Transverse colon (tissue), 4 donors: ENCODE data around the gene RICTOR. TPM values are rescaled to one million over a fixed set of nuclear protein-coding genes. Genes with fewer than 3 reads are reported as not detected.

Source experiments
- DNase-seq: peaks from one replicate; pipeline ENCODE4 v3.0.0-alpha.2; 2019
- H3K27ac ChIP-seq, 4 donors: fragments of 200-600 bp; sonication (generic); 2 replicates each; pipeline ENCODE4 v1.5.1; 2016 to 2018; ENCODE audit warnings: inconsistent platforms in 4 of 4
- H3K27me3 ChIP-seq: fragments of 200-600 bp; sonication (generic); 2 replicates; pipeline ENCODE4 v1.5.1; 2017; ENCODE audit warnings: inconsistent platforms
- H3K36me3 ChIP-seq, 4 donors: fragments of 200-600 bp; sonication (generic); 2 replicates each; pipeline ENCODE4 v1.5.1; 2017 to 2019; ENCODE audit warnings: inconsistent platforms in 4 of 4
- H3K4me1 ChIP-seq, 4 donors: fragments of 200-600 bp; sonication (generic); 2 replicates each; pipeline ENCODE4 v1.5.1; 2017 to 2020; ENCODE audit warnings: inconsistent platforms in 4 of 4
- H3K4me3 ChIP-seq, 4 donors: fragments of 200-600 bp; sonication (generic); 1 replicate in 1 of 4; 2 replicates in 3 of 4; pipeline versions ENCODE4 v1.5.1 to v1.6.1; 2017 to 2019; ENCODE audit warnings: inconsistent platforms in 4 of 4
- H3K9me3 ChIP-seq, 2 donors: fragments of 200-600 bp; sonication (generic); 2 replicates each; pipeline ENCODE4 v1.5.1; 2017 to 2019; ENCODE audit warnings: inconsistent platforms in 2 of 2
- EP300 ChIP-seq: sonication (generic); formaldehyde crosslinking; IDR thresholded peaks from one replicate; pipeline ENCODE4 v1.6.1; 2017; ENCODE audit warnings: antibody characterized with exemption, low read depth
- POLR2A ChIP-seq: fragments of 450-650 bp; IDR thresholded peaks from one replicate; pipeline ENCODE4 v1.6.1; 2016; ENCODE audit warnings: antibody characterized with exemption, mild to moderate bottlenecking, moderate library complexity
- POLR2AphosphoS5 ChIP-seq, 3 donors: sonication (generic); formaldehyde crosslinking; IDR thresholded peaks; one replicate each; pipeline ENCODE4 v1.6.1; 2016; ENCODE audit warnings: antibody characterized with exemption in 3 of 3
- WGBS, 2 donors: methylation state at CpG; one replicate each; pipeline ENCODE4 v1.1.5; 2018; ENCODE audit warnings: low coverage in 1 of 2; 5-methylcytosine and 5-hydroxymethylcytosine counted together
- in situ Hi-C, 4 donors: fragments of 200-750 bp; cut with MboI; loops; one replicate each; pipeline versions ENCODE4 v1.15.0 to v1.15.1; 2017; ENCODE audit warnings: low sequenced_read_pairs in 3 of 4, low pct_ligation_motif_present in 1 of 4, low pct_unique_long_range_greater_than_20kb in 1 of 4
- intact Hi-C: fragments of 100-400 bp; cut with DNase I; formaldehyde crosslinking; loops from one replicate; pipeline ENCODE4 v1.15.1; 2023; ENCODE audit warnings: low total_unique reads
- total RNA-seq, 4 donors: library from RNA; depleted of rRNA; stranded (reverse); fragments of >200 nt; gene quantifications; one replicate each; pipeline ENCODE4 v1.1.0, GENCODE V29; 2016
- TF ChIP-seq, protein P1 (sequence below), 5 experiments: fragments of 200-600 bp in 3 of 5; fragments of 450-650 bp in 2 of 5; sonication (generic) in 3 of 5; IDR thresholded peaks; 1 replicate in 2 of 5; 2 replicates in 3 of 5; pipeline ENCODE4 v1.5.1; 2016 to 2017; ENCODE audit warnings: antibody characterized with exemption in 5 of 5, inconsistent platforms in 3 of 5, mild to moderate bottlenecking in 2 of 5, moderate library complexity in 1 of 5

Gene RICTOR
- total RNA-seq, 4 donors from 2014 or later, result 20.7 to 44.8 (median 25.8) TPM

DNA sequence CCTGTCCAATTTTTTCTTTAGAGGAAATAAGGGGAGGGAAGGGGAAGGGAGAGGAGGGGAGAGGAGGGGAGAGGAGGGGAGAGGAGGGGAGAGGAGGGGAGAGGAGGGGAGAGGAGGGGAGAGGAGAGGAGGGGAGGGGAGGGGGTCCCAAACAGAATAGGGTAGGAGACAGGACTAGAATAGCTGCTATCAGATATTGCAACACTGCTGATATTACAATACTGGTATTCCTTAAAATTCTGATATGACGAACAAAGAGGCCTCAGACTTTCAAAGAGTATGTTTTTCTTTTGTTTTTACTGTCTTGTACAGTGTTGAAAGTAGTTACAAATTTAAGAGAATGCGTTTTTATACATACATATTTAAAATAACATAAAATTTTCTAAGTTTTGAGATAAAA, 67.5 kb downstream of the RICTOR start:
- TF ChIP-seq EP300 (no peak), POLR2AphosphoS5 (IDR thresholded peaks at IDR 0.05) (no peak), POLR2A (no peak)
- TF ChIP-seq, protein P1, sequence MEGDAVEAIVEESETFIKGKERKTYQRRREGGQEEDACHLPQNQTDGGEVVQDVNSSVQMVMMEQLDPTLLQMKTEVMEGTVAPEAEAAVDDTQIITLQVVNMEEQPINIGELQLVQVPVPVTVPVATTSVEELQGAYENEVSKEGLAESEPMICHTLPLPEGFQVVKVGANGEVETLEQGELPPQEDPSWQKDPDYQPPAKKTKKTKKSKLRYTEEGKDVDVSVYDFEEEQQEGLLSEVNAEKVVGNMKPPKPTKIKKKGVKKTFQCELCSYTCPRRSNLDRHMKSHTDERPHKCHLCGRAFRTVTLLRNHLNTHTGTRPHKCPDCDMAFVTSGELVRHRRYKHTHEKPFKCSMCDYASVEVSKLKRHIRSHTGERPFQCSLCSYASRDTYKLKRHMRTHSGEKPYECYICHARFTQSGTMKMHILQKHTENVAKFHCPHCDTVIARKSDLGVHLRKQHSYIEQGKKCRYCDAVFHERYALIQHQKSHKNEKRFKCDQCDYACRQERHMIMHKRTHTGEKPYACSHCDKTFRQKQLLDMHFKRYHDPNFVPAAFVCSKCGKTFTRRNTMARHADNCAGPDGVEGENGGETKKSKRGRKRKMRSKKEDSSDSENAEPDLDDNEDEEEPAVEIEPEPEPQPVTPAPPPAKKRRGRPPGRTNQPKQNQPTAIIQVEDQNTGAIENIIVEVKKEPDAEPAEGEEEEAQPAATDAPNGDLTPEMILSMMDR (IDR thresholded peaks at IDR 0.05), result no peak
- Histone ChIP-seq H3K9me3 (peaks cover 0 to 3% of the 10 kb centered on the region in 2 donors), H3K27me3 (no peaks in the 10 kb centered on the region), H3K4me3 (no peak overlapping the region), H3K36me3 (peaks cover 0 to 11% (median 3%) of the 10 kb centered on the region in 4 donors), H3K27ac (no peak overlapping the region), H3K4me1 (no peaks in the 10 kb centered on the region)
- 89 to 93% methylated on average over 2 of the region's 2 CpGs for WGBS, 2 donors
- intact Hi-C loops (loop anchor here (10.0 kb wide), 1 partner anchor 78 kb away; no protein-coding TSS in a partner anchor), in situ Hi-C loops (loop anchor here in 1 of 4 donors (10.0 kb wide), 1 partner anchor 78 kb away; no protein-coding TSS in a partner anchor)
- DNase-seq, result no peak

DNA sequence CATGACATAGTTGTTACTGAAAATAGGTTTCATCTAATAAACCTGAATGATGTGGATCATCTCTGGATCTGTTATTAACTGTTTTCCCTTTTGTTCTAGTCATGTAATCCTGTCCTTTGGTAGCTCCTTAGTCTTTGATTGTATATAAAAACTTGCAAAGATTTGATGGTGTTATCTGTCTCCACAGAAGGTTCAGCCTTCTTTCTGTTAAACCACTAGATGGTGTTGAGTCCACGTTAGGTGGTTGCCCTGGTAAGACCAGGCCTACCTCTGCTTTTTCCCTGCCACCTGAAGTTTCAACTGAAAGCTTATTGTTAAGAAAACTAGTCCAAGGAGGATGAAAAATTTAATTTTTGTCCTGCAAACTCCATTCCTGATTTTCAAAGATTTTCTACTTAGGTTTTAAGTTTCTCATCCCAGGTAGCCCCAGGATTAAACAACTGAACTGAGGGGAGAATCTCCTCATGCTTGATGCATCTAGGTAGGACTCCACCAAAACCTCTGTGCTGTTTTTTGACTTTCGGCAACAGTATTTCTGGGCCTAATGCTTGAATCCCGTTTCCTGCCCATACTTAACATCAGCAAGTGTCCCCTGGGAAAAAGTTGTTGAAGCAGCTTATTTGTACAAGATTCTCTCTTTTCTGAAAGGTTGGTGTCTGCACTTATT, 68.5 kb downstream of the RICTOR start:
- TF ChIP-seq EP300, result no peak
- TF ChIP-seq, protein P1 (IDR thresholded peaks at IDR 0.05), result peak in 2 of 5 experiments; percentile 10 to 29
- no peaks in the 10 kb centered on the region for H3K9me3 ChIP-seq
- no peak overlapping the region for H3K27ac ChIP-seq
- in situ Hi-C loops (loop anchor here in 1 of 4 donors (10.0 kb wide), 1 partner anchor 79 kb away; no protein-coding TSS in a partner anchor), intact Hi-C loops (loop anchor here (10.0 kb wide), 1 partner anchor 79 kb away; no protein-coding TSS in a partner anchor)
- H3K36me3 ChIP-seq, result peaks cover 0 to 1% (median 0%) of the 10 kb centered on the region in 4 donors
- no peaks in the 10 kb centered on the region for H3K27me3 ChIP-seq
- no peak for DNase-seq
- no peaks in the 10 kb centered on the region for H3K4me1 ChIP-seq
- 89 to 90% methylated on average over 2 to 3 of the region's 3 CpGs for WGBS, 2 donors
- H3K4me3 ChIP-seq, result no peak overlapping the region

DNA sequence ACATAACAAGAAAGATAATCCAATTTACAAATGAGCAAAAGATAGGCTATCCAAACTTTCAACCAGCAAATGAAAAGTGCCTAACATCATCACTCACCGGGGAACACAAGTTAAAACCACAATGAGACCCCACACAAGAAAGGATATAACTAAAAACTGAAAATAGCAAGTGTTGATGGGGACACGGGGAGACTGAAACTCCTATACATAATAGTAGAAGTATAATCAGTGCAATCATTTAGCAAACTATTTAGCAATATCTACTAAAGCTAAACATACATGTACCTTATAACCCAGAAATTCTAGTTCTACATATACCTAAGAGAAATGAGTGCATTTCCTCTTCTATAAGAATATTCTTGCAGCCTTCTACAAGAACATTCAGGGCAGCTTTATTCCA, 72.5 kb downstream of the RICTOR start:
- 84 to 86% methylated on average over 2 of the region's 2 CpGs for WGBS, 2 donors
- intact Hi-C loops (loop anchor here (10.0 kb wide), 1 partner anchor 83 kb away; no protein-coding TSS in a partner anchor), in situ Hi-C loops (loop anchor here in 1 of 4 donors (10.0 kb wide), 1 partner anchor 83 kb away; no protein-coding TSS in a partner anchor)

GRCh38 chr5:38999037-38999436, 75.2 kb downstream of the RICTOR start:
- in situ Hi-C loops (loop anchor here in 1 of 4 donors (10.0 kb wide), 1 partner anchor 86 kb away; no protein-coding TSS in a partner anchor), intact Hi-C loops (no loop called here)
- H3K9me3 ChIP-seq, result no peaks in the 10 kb centered on the region
- TF ChIP-seq, protein P1 (IDR thresholded peaks at IDR 0.05), result no peak
- no peak for TF ChIP-seq POLR2A
- no peak for TF ChIP-seq POLR2AphosphoS5 (IDR thresholded peaks at IDR 0.05)
- no peak for TF ChIP-seq EP300
- H3K27ac ChIP-seq, result no peak overlapping the region
- H3K36me3 ChIP-seq, result peaks cover 0 to 9% (median 0%) of the 10 kb centered on the region in 4 donors
- 91 to 94% methylated on average over 2 of the region's 2 CpGs for WGBS, 2 donors
- DNase-seq, result no peak
- no peaks in the 10 kb centered on the region for H3K4me1 ChIP-seq
- no peak overlapping the region for H3K4me3 ChIP-seq
- H3K27me3 ChIP-seq, result no peaks in the 10 kb centered on the region

More for the DNA sequence above, 72.5 kb downstream of the RICTOR start:
- no peak for TF ChIP-seq POLR2A
- no peak for TF ChIP-seq EP300
- TF ChIP-seq, protein P1 (IDR thresholded peaks at IDR 0.05), result no peak
- TF ChIP-seq POLR2AphosphoS5 (IDR thresholded peaks at IDR 0.05), result no peak
- peaks cover 0 to 9% (median 0%) of the 10 kb centered on the region in 4 donors for H3K36me3 ChIP-seq
- no peaks in the 10 kb centered on the region for H3K9me3 ChIP-seq
- DNase-seq, result no peak
- no peak overlapping the region for H3K27ac ChIP-seq
- H3K27me3 ChIP-seq, result no peaks in the 10 kb centered on the region
- H3K4me1 ChIP-seq, result no peaks in the 10 kb centered on the region
- no peak overlapping the region for H3K4me3 ChIP-seq
